Breast epithelium (tissue), 3 donors: ENCODE measurements around the gene IL25.

Source experiments
- POLR2AphosphoS5 ChIP-seq, 3 donors: sonication (generic); formaldehyde crosslinking; IDR thresholded peaks; one replicate each; pipeline ENCODE4 v1.6.1; 2017; ENCODE audit warnings: antibody characterized with exemption in 3 of 3
- TF ChIP-seq, protein P1 (sequence below), 3 donors: fragments of 450-650 bp; IDR thresholded peaks; one replicate each; pipeline ENCODE4 v1.5.1; 2016 to 2017; ENCODE audit warnings: antibody characterized with exemption in 3 of 3, mild to moderate bottlenecking in 3 of 3, moderate library complexity in 3 of 3

DNA sequence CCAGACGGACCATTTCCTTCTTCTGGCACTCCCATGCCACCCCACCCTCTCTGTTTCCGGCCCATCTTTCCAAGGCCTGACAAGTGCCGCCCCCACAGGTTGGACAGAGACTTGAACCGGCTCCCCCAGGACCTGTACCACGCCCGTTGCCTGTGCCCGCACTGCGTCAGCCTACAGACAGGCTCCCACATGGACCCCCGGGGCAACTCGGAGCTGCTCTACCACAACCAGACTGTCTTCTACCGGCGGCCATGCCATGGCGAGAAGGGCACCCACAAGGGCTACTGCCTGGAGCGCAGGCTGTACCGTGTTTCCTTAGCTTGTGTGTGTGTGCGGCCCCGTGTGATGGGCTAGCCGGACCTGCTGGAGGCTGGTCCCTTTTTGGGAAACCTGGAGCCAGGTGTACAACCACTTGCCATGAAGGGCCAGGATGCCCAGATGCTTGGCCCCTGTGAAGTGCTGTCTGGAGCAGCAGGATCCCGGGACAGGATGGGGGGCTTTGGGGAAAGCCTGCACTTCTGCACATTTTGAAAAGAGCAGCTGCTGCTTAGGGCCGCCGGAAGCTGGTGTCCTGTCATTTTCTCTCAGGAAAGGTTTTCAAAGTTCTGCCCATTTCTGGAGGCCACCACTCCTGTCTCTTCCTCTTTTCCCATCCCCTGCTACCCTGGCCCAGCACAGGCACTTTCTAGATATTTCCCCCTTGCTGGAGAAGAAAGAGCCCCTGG lies 3.1 kb downstream of the IL25 start:
- TF ChIP-seq, protein P1, sequence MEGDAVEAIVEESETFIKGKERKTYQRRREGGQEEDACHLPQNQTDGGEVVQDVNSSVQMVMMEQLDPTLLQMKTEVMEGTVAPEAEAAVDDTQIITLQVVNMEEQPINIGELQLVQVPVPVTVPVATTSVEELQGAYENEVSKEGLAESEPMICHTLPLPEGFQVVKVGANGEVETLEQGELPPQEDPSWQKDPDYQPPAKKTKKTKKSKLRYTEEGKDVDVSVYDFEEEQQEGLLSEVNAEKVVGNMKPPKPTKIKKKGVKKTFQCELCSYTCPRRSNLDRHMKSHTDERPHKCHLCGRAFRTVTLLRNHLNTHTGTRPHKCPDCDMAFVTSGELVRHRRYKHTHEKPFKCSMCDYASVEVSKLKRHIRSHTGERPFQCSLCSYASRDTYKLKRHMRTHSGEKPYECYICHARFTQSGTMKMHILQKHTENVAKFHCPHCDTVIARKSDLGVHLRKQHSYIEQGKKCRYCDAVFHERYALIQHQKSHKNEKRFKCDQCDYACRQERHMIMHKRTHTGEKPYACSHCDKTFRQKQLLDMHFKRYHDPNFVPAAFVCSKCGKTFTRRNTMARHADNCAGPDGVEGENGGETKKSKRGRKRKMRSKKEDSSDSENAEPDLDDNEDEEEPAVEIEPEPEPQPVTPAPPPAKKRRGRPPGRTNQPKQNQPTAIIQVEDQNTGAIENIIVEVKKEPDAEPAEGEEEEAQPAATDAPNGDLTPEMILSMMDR (IDR thresholded peaks at IDR 0.05) = no peak
- no peak for TF ChIP-seq POLR2AphosphoS5 (IDR thresholded peaks at IDR 0.05)
